Memory B cell (primary cell): ENCODE measurements around the gene SLC9C1.

Experiments
- ATAC-seq: fragments of 150-1000 bp; cut with Tn5 transposase; 2 replicates; pipeline ENCODE4 v1.10.0; 2021; ENCODE audit warnings: low read depth, mild to moderate bottlenecking, moderate library complexity
- DNase-seq, 2 donors: peaks; one replicate each; pipeline ENCODE4 v3.0.0; 2022; ENCODE audit warnings: low spot score in 2 of 2
- H3K27ac Mint-ChIP-seq: one replicate; pipeline ENCODE4 v1.8.0; 2022; ENCODE audit warnings: mild to moderate bottlenecking, moderate library complexity, mixed read lengths
- H3K27me3 Mint-ChIP-seq: one replicate; pipeline ENCODE4 v1.8.0; 2022; ENCODE audit warnings: mixed read lengths
- H3K36me3 Mint-ChIP-seq: one replicate; pipeline ENCODE4 v1.8.0; 2022; ENCODE audit warnings: mild to moderate bottlenecking, mixed read lengths
- H3K4me1 Mint-ChIP-seq: one replicate; pipeline ENCODE4 v1.8.0; 2022; ENCODE audit warnings: mixed read lengths
- H3K4me3 Mint-ChIP-seq: one replicate; pipeline ENCODE4 v1.8.0; 2022; ENCODE audit warnings: mild to moderate bottlenecking, moderate library complexity, mixed read lengths
- H3K9me3 Mint-ChIP-seq: one replicate; pipeline ENCODE4 v1.8.0; 2022; ENCODE audit warnings: mixed read lengths

Gene SLC9C1

DNA sequence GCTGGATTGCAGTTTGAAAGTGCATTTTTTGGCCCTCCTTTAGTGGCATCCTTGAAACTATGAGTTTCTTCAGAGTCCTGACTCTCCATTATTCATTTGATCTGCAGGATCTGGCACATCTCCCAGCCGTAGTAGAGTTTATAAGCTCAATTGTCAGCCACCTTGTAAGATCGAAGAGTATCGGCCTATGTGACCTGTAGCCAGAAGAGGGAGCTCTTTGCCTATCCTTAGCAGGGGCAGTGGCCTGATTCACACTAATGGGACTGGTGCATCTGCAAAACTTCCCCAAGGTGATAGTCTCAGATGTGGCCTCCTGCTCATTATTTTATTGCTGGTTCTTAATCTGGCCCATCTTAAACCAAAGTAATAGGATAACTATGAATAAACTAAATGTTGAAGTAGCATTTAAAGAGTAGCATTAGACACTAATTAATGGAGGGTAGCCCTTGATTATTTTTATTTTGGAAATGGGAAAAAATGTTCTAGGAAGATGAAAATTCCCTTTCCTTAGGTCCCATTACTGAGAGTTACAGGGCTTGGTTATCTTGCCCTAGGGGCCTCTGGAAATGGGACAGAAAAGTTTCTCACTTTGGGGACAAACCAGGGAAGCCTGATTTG is 182.1 kb downstream of the SLC9C1 start:
- H3K36me3 Mint-ChIP-seq = peaks cover 1% of the 10 kb centered on the region
- H3K4me3 Mint-ChIP-seq = no peak overlapping the region
- peaks cover 23% of the 10 kb centered on the region for H3K4me1 Mint-ChIP-seq
- H3K9me3 Mint-ChIP-seq = no peaks in the 10 kb centered on the region
- peaks cover 2% of the 10 kb centered on the region for H3K27me3 Mint-ChIP-seq
- ATAC-seq = peak; percentile 87
- peak overlapping the region; percentile 19 for H3K27ac Mint-ChIP-seq
- peak; percentile 48 to 75 for DNase-seq

- Mint-ChIP-seq H3K27me3 (no peaks in the 10 kb centered on the region), H3K9me3 (no peaks in the 10 kb centered on the region), H3K4me1 (peaks cover 12% of the 10 kb centered on the region), H3K36me3 (no peaks in the 10 kb centered on the region), H3K4me3 (no peak overlapping the region), H3K27ac (no peak overlapping the region)
- ATAC-seq = no peak
- no peak for DNase-seq
Measured at GRCh38 chr3:112109322-112109721, 184.7 kb downstream of the SLC9C1 start.

GRCh38 chr3:112104774-112105173 is 189.2 kb downstream of the SLC9C1 start:
- Mint-ChIP-seq H3K36me3 (no peaks in the 10 kb centered on the region), H3K4me1 (no peaks in the 10 kb centered on the region), H3K27ac (no peak overlapping the region), H3K4me3 (no peak overlapping the region), H3K9me3 (no peaks in the 10 kb centered on the region), H3K27me3 (peaks cover 6% of the 10 kb centered on the region)
- ATAC-seq = no peak
- DNase-seq = no peak

- H3K27ac Mint-ChIP-seq = no peak overlapping the region
- peaks cover 6% of the 10 kb centered on the region for H3K27me3 Mint-ChIP-seq
- no peaks in the 10 kb centered on the region for H3K9me3 Mint-ChIP-seq
- no peaks in the 10 kb centered on the region for H3K36me3 Mint-ChIP-seq
- no peak for DNase-seq
- ATAC-seq = no peak
- H3K4me3 Mint-ChIP-seq = no peak overlapping the region
- H3K4me1 Mint-ChIP-seq = no peaks in the 10 kb centered on the region
Measured at GRCh38 chr3:112101916-112102315, 192.1 kb downstream of the SLC9C1 start.

DNA sequence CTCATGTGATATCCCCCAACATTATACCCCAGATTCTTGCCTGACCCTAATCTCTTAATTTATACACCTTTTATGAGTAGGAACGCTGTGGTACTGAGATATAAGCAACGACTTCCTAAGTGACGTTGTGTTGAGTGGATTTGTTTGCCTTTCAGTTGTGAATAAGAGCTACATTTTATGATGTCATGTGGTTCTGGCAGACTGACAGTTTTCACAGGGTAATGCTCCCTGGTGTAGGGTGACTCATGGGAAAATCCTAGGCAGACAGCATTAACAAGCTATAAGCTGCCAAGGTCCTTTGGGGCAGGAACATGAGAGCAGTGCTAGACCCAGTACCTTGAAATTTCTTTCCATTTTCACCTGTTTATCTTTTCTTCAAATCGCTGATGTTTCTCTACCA is 196.6 kb downstream of the SLC9C1 start:
- Mint-ChIP-seq H3K36me3 (no peaks in the 10 kb centered on the region), H3K4me3 (no peak overlapping the region), H3K4me1 (peaks cover 9% of the 10 kb centered on the region), H3K9me3 (no peaks in the 10 kb centered on the region), H3K27ac (no peak overlapping the region), H3K27me3 (no peaks in the 10 kb centered on the region)
- DNase-seq (no peak), ATAC-seq (no peak)

GRCh38 chr3:112096176-112096575 is 197.8 kb downstream of the SLC9C1 start:
- Mint-ChIP-seq H3K9me3 (no peaks in the 10 kb centered on the region), H3K4me1 (peaks cover 12% of the 10 kb centered on the region), H3K4me3 (no peak overlapping the region), H3K27ac (no peak overlapping the region), H3K36me3 (no peaks in the 10 kb centered on the region), H3K27me3 (no peaks in the 10 kb centered on the region)
- ATAC-seq (no peak), DNase-seq (no peak)

GRCh38 chr3:112095731-112096130 is 198.3 kb downstream of the SLC9C1 start:
- Mint-ChIP-seq H3K9me3 (no peaks in the 10 kb centered on the region), H3K4me3 (no peak overlapping the region), H3K36me3 (no peaks in the 10 kb centered on the region), H3K4me1 (peaks cover 14% of the 10 kb centered on the region), H3K27ac (no peak overlapping the region), H3K27me3 (no peaks in the 10 kb centered on the region)
- ATAC-seq (no peak), DNase-seq (no peak)

DNA sequence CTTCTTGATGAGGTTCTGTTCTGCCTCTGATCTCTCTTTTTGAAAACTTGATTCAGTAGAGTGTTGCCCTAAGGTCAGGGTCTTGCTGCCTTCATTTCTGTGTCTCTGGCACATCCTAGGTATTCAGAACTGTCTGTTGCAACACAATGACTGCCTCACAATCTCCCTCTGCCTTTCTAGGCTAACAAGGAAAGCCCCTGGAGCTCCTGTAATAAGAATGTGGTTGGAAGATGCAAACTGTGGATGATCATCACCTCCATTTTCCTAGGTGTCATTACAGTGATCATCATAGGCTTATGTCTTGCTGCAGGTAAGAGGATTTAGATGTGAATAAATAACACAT is 200.9 kb downstream of the SLC9C1 start:
- H3K27me3 Mint-ChIP-seq = peaks cover 6% of the 10 kb centered on the region
- no peaks in the 10 kb centered on the region for H3K36me3 Mint-ChIP-seq
- no peak overlapping the region for H3K27ac Mint-ChIP-seq
- DNase-seq (no peak), ATAC-seq (no peak)
- H3K9me3 Mint-ChIP-seq = no peaks in the 10 kb centered on the region
- H3K4me1 Mint-ChIP-seq = peaks cover 14% of the 10 kb centered on the region
- H3K4me3 Mint-ChIP-seq = no peak overlapping the region

DNA sequence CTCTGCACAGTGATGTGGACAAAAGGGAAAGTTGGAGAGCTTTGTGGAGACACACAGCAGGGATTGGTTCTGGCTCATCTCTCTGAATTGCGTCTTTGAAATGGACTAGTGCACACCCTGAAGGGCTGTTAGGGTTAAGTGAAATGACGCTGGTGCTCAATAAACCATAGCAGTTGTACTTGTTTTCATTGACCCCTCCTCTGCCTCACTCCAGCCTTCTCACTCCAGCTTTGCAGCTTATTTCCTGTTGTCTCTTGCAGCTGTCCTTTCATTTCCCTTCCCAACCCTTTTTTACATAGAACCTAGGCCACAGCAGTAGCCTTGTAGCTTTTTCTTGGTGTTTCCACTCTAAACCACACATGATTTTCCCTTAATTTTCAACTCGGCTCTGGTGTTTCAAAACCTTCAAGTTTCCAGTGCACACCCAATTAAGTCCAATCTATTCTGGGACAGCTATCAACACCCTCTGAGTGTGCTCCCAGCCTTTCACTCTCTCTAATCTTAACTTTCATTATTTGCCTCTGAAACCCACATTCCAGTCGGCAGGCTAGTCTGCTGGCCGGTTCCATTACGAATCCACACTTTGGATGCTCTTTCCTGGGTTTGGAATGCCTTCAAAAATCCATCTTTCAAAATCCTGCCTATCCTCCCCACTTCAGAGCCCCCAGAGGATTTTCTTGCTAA is 201.4 kb downstream of the SLC9C1 start:
- no peak overlapping the region for H3K27ac Mint-ChIP-seq
- no peak overlapping the region for H3K4me3 Mint-ChIP-seq
- ATAC-seq (peak; percentile 56), DNase-seq (no peak)
- H3K9me3 Mint-ChIP-seq = no peaks in the 10 kb centered on the region
- no peaks in the 10 kb centered on the region for H3K36me3 Mint-ChIP-seq
- peaks cover 14% of the 10 kb centered on the region for H3K4me1 Mint-ChIP-seq
- peaks cover 8% of the 10 kb centered on the region for H3K27me3 Mint-ChIP-seq

DNA sequence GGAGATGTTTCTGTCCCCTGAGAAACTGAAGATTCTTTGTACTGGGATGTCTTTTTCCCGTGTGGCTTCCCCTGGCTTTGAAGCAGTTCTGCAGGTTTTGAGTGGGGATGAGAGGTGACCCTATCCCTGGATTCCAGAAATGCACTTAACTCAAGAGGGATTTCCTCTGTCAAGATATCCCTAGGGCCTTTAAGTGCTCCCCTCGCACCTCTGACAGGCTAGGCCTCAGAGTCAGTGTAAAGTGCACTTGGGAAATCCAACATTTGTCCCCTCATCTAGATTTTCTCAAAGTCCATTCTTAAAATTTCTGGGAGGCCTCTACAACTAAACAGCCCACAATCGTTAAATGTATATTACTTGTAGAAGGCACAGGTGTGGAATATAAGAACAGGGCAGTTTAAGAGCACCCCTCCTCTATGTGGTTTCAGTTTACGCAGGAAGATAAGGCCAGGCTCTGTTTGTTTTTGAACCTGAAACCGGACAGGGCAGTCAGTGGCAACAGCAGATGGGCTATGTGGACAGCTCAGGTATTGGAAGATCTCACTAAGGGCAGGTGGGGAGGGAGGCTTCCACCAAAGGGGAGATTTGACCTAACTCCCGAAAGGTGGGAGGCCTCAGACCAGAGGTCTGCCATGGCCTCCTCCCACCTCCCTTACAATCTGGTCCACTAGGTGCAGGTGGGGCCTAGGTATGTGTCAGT is 203.0 kb downstream of the SLC9C1 start:
- H3K27me3 Mint-ChIP-seq = peaks cover 10% of the 10 kb centered on the region
- peaks cover 17% of the 10 kb centered on the region for H3K4me1 Mint-ChIP-seq
- H3K9me3 Mint-ChIP-seq = no peaks in the 10 kb centered on the region
- DNase-seq = no peak
- ATAC-seq = no peak
- H3K36me3 Mint-ChIP-seq = no peaks in the 10 kb centered on the region
- no peak overlapping the region for H3K27ac Mint-ChIP-seq
- no peak overlapping the region for H3K4me3 Mint-ChIP-seq
